D721Med (cell line): ENCODE results near the gene UTF1.

Experiments
- DNase-seq: peaks from one replicate; pipeline ENCODE4 v3.0.0; 2011; ENCODE audit warnings: low spot score; ENCODE audit not compliant: insufficient read length
- FAIRE-seq: peaks from 2 replicates; lab custom pipeline; 2011; peaks lifted over from hg19 to GRCh38; lab: Jason Lieb, UNC
- TF ChIP-seq, protein P1 (sequence below): IDR thresholded peaks from 2 replicates; pipeline ENCODE4 v1.5.1; 2012; ENCODE audit warnings: mild to moderate bottlenecking, control low read depth; ENCODE audit not compliant: insufficient read depth; ENCODE audit errors: missing control alignments

UTF1 gene

DNA sequence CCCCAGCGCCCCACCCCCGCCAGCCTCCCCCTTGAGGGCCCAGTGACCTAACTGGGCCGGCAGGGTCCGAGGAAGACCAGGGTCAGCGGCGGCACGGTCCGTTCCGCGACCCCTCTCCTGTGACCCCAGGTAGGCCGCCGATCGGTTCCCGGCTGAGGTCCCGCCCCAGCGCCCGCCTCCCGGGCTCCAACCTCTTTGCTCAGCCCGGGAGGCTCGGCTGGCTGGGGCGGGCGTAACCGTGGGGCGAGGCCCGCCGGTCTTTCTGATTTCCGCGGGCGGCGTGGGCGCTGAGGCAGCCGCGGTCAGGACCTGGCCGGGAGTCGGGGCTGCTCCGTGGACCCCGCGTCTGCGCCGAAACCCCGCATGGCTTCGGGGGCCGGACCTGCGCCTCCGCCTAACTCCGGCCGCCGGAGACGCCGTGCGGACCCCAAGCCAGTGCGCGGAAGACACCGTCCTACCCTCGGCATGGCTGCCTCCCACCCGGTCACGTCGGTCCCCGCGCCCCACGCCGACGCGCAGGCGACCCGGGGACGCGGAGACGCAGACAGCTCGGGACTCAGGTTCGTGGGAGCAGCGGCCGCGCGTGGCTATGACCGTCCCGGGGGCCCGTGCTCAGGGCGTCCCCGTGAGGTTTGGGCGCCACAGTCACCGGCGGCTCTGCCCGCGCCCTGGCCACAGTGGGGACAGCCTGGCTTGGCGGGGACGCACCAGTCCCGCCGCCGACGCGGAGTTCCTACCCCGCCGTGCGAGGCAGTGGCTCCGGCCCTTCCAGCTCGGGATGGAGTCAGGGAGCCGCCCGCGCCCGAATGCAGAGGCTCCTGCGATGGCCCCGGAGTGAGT is 6.6 kb downstream of the UTF1 start:
- DNase-seq (no peak), FAIRE-seq (no peak)
- TF ChIP-seq, protein P1, sequence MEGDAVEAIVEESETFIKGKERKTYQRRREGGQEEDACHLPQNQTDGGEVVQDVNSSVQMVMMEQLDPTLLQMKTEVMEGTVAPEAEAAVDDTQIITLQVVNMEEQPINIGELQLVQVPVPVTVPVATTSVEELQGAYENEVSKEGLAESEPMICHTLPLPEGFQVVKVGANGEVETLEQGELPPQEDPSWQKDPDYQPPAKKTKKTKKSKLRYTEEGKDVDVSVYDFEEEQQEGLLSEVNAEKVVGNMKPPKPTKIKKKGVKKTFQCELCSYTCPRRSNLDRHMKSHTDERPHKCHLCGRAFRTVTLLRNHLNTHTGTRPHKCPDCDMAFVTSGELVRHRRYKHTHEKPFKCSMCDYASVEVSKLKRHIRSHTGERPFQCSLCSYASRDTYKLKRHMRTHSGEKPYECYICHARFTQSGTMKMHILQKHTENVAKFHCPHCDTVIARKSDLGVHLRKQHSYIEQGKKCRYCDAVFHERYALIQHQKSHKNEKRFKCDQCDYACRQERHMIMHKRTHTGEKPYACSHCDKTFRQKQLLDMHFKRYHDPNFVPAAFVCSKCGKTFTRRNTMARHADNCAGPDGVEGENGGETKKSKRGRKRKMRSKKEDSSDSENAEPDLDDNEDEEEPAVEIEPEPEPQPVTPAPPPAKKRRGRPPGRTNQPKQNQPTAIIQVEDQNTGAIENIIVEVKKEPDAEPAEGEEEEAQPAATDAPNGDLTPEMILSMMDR, result no peak

DNA sequence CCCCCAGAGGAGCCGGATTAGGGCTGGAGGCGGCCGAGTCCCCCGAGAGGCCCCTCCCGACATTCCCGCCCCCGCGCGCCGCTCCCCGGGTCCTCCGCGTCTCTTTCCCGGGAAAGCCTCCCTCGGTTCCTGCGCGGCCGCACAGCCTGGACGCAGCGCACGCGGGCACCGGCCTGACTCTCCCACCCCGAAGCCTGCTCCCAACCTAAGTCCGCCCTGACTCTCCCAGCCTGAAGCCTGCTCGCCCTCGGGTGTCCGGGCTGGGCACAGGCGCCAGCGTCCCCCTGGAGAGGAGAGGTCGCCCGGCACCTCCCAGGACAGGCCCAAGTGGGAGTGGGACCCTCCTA is 7.2 kb downstream of the UTF1 start:
- no peak for FAIRE-seq
- TF ChIP-seq, protein P1, result no peak

DNA sequence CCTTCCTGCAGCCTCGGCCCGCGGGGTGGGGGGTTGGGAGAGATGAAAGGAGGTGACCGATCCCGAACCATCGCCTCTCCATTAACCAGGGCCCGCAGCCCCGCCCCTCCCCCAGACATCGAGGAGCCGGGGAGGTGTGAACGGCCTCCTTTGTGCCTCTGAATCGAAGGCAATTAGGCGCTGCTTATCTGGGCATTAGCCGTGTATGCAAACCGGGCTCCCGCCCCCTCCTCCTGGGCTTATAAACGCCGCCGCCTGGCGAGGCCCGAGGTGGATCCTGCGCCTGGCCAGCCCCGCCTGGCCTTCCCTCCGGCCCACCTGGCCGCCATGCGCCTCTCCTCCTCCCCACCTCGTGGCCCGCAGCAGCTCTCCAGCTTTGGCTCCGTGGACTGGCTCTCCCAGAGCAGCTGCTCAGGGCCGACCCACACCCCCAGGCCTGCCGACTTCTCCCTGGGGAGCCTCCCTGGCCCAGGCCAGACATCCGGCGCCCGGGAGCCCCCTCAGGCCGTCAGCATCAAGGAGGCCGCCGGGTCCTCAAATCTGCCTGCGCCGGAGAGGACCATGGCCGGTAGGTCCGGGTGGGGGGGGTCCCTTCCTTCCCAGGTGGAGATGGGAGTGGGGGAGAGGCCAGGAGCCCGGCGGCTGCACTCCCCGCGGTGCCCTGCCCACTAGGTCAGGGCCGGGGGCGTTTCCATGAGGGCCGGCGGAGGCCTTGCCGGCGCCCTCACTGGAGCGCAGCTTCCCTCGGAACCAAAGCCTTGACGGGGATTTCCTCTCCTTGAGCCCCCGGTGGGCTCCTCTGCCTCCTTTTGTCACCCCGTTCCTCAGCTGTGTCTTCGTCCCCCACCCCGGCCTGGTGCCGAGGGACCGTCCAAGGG is 7.8 kb downstream of the UTF1 start, which contains the start of gene VENTX:
VENTX (plus strand) TSS at position 268 of the 878 bp plus-strand sequence; CDS start at position 328, 60 bp downstream.
- FAIRE-seq (no peak), DNase-seq (no peak)
- TF ChIP-seq, protein P1, result no peak

More for the DNA sequence above, 7.2 kb downstream of the UTF1 start:
- DNase-seq, result no peak

DNA sequence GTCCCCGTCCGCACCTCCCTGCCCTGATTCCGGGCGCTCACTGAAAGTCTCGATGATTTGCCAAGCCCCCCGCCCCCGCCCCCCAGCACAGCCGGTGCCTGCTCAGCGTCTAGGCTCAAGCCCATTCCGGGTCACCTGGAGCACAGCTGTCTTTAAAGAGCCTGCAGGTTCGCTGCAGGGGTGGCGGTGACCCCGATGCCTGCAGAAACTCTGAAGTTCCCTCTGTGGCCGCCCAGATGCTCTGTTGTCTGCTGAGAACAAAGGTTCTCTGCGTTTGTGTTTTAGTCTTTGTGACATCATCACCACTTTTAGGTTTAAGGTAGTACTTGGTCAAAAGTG is 8.4 kb downstream of the UTF1 start:
- TF ChIP-seq, protein P1, result no peak
- no peak for DNase-seq
- FAIRE-seq, result no peak

DNA sequence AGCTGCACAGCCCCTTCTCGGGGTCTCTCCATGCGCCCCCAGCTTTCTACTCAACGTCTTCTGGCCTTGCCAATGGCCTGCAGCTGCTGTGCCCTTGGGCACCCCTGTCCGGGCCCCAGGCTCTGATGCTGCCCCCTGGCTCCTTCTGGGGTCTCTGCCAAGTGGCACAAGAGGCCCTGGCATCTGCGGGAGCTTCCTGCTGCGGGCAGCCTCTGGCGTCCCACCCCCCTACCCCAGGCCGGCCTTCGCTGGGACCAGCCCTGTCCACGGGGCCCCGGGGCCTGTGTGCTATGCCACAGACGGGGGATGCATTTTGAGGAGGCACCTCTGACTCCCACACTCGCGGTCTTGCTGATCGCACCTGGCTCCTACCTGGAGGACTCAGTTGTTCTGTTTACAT is 10.0 kb downstream of the UTF1 start:
- TF ChIP-seq, protein P1, result no peak
- DNase-seq, result no peak

DNA sequence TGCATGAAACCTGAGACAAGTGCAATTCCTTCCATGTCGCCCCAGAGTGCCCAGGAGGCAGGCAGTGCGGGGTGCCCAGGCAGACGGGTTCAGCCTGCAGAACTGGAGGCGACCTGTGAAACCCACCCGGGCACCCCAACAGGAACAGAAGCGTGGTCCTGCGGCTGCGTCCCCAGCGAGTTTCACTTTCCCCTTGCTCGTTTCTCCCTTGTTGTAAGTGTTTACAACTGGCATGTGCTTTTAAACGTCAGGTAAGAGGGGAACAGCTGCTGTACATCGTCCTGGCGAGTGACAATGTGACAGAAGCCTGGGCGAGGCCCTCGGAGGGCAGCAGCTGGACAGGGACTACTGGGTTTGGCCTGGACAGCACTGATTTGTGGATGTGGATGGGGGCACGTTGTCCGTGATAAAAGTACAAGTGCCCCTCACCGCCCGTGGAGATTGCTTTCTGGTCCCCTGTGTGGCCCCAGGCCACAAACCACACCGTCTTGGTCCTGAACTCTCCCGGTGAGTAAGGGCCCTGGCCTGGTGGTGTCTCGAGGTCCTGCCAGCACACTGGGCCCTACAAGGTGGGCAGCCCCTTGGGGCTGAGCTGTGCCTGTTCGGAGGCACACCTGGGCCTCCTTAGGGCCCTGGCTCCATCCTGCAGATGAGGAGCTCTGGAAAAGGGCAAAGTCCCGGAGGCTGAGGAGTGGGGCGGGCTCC is 11.6 kb downstream of the UTF1 start:
- FAIRE-seq (no peak), DNase-seq (no peak)

More for the DNA sequence above, 10.0 kb downstream of the UTF1 start:
- FAIRE-seq, result no peak

More for the DNA sequence above, 11.6 kb downstream of the UTF1 start:
- TF ChIP-seq, protein P1, result no peak
